Measurements from ENCODE around the gene NAV2. TPM values are rescaled to one million over a fixed set of nuclear protein-coding genes. Genes with fewer than 3 reads are reported as not detected.

NAV2 gene
- total and polyA plus RNA-seq, 4 experiments from 2014 or later: 1.1 to 6.2 (median 4.2) TPM; not detected in 1

DNA sequence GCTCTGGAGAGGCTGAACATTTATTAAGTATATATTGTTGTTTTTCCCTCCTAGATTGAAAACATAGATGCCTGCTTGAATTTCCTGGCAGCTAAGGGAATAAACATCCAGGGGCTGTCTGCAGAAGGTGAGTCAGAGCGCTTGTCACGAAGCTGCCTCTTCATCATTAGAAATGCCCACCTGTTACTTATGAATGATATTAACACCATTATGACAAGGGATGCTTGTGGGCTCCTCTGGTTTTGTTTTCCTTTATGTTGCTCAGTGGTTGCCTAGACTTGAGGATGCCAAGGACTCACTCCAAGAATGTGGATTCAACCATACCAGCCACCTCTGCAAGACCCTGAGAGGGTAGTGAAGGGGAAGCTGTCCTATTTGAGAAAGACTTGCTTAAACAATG, 156.2 kb downstream of the NAV2 start:
- ChIA-PET POLR2A (ENCODE audit: partially characterized antibody) (no interaction called here), CTCF (ENCODE audit: partially characterized antibody) (no interaction called here)
- Histone ChIP-seq H3K4me3 (ENCODE audit: low read length in 2 of 2) (no peak overlapping the region), H3K4me1 (ENCODE audit: insufficient read depth, low read length) (no peaks in the 10 kb centered on the region), H3K27ac (ENCODE audit: low read depth, low read length) (no peak overlapping the region), H3K36me3 (ENCODE audit: insufficient read depth, low read length) (no peaks in the 10 kb centered on the region), H3K27me3 (ENCODE audit: insufficient read depth, low read length) (no peaks in the 10 kb centered on the region), H3K9me3 (ENCODE audit: control insufficient read depth in 1 of 2, low read length in 2 of 2) (no peaks in the 10 kb centered on the region)
- Mint-ChIP-seq H3K27ac (no peak overlapping the region), H3K9me3 (no peaks in the 10 kb centered on the region), H3K4me1 (no peaks in the 10 kb centered on the region), H3K4me3 (no peak overlapping the region), H3K27me3 (no peaks in the 10 kb centered on the region), H3K36me3 (no peaks in the 10 kb centered on the region)
- intact Hi-C loops (cut with micrococcal nuclease): no loop called here
- no peak for DNase-seq

DNA sequence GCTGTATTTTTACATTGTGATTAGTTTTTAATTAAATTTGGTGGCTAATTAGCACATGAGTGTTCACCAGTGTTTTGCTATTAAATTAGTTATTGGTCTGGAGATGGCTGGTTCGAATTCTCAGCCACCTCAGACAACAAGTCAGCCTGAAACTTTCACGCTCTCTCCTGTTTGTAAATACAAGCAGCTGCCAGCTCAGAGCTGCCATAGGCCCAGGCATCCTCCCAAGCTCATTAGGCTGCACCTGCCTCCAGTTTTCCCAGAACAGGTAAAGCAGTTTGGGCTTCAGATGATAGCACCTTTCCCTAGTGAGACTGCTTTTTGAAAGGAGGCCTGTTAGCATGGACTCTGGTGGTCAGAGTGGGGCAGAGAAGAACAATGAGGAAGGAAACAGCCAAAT, 156.8 kb downstream of the NAV2 start:
- H3K4me1 Mint-ChIP-seq: no peaks in the 10 kb centered on the region
- no peaks in the 10 kb centered on the region for H3K9me3 Mint-ChIP-seq
- ChIA-PET CTCF (ENCODE audit: partially characterized antibody) (no interaction called here), POLR2A (ENCODE audit: partially characterized antibody) (no interaction called here)
- H3K9me3 ChIP-seq (ENCODE audit: control insufficient read depth in 1 of 2, low read length in 2 of 2): no peaks in the 10 kb centered on the region
- H3K27me3 ChIP-seq (ENCODE audit: insufficient read depth, low read length): no peaks in the 10 kb centered on the region
- no peaks in the 10 kb centered on the region for H3K4me1 ChIP-seq (ENCODE audit: insufficient read depth, low read length)
- no peaks in the 10 kb centered on the region for H3K36me3 ChIP-seq (ENCODE audit: insufficient read depth, low read length)
- H3K27ac ChIP-seq (ENCODE audit: low read depth, low read length): no peak overlapping the region
- no peaks in the 10 kb centered on the region for H3K27me3 Mint-ChIP-seq
- no peak overlapping the region for H3K4me3 ChIP-seq (ENCODE audit: low read length in 2 of 2)
- no peak for DNase-seq
- H3K36me3 Mint-ChIP-seq: no peaks in the 10 kb centered on the region
- H3K27ac Mint-ChIP-seq: no peak overlapping the region
- H3K4me3 Mint-ChIP-seq: no peak overlapping the region
- intact Hi-C loops (cut with micrococcal nuclease): no loop called here

DNA sequence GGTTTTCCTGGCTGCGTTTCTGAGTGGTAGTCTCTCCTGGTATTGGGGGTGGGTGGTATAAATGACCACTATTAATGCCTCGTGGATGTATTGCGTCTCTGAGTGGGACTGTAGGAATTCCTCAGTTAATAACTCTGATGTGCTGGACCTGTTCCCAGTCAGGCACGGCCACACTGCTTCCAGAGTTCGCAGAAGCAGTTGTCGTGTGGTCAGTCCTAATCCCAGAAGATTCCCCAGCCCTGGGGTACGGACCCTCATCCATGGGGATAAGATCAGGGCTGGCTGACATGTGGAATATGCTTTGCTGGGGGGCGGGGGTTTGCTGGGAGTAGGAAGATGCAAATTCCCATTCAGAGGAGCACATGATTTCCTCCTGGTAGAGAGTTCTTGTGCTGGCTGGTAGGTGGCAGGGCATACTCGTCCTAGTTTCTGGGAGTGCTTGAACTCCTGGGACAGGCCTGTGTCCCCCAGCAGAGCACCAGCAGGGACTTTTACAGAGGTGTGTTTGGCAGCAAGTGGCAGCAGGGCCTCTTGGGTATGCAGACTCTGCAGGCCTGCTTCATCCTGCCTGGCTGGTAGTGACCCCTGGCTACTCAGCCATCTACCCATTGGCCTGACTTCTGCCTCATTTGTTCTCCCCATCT, 157.4 kb downstream of the NAV2 start:
- H3K4me1 Mint-ChIP-seq: no peaks in the 10 kb centered on the region
- Histone ChIP-seq H3K4me3 (ENCODE audit: low read length in 2 of 2) (no peak overlapping the region), H3K27ac (ENCODE audit: low read depth, low read length) (no peak overlapping the region), H3K4me1 (ENCODE audit: insufficient read depth, low read length) (no peaks in the 10 kb centered on the region), H3K27me3 (ENCODE audit: insufficient read depth, low read length) (no peaks in the 10 kb centered on the region), H3K9me3 (ENCODE audit: control insufficient read depth in 1 of 2, low read length in 2 of 2) (no peaks in the 10 kb centered on the region), H3K36me3 (ENCODE audit: insufficient read depth, low read length) (no peaks in the 10 kb centered on the region)
- intact Hi-C loops (cut with micrococcal nuclease): no loop called here
- ChIA-PET CTCF (ENCODE audit: partially characterized antibody) (no interaction called here), POLR2A (ENCODE audit: partially characterized antibody) (no interaction called here)
- no peaks in the 10 kb centered on the region for H3K36me3 Mint-ChIP-seq
- DNase-seq: no peak
- H3K27me3 Mint-ChIP-seq: no peaks in the 10 kb centered on the region
- no peak overlapping the region for H3K27ac Mint-ChIP-seq
- no peak overlapping the region for H3K4me3 Mint-ChIP-seq
- no peaks in the 10 kb centered on the region for H3K9me3 Mint-ChIP-seq

- no peaks in the 10 kb centered on the region for H3K36me3 Mint-ChIP-seq
- CTCF ChIA-PET (ENCODE audit: partially characterized antibody): no interaction called here
- no peak for DNase-seq
These were observed 158.9 kb downstream of the NAV2 start for GRCh38 chr11:19871531-19871930.

DNA sequence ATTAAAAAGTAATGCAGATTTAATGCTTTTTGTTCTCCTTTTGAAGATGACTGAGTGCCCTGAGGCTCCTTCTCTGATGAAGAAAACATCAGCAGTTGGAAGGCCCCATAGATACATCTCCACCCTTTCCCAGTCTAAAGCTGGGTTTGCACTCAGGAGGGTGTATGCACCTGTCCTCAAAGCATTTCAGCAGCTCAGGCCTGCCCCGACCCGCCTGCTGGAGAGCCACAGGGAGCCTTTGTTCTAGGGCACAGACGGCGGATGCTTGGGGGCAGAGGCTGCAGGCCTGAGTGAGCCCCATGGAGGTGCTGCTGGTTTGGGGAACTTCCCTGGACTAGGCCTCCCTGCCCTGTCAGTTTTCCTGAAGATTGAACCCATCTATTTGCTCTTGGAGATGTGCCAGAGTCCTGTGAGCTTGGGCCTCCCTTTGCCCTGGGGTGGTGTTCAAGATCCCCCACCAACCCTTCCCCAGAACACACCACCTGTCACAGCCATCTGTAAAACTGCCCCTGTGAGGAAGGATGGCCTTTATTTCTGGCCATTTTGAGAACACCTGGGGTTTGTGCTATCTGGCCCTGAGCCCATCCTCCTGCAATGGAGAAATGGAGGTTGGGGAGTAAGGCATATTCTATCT, 160.0 kb downstream of the NAV2 start:
- ChIA-PET POLR2A (ENCODE audit: partially characterized antibody) (no interaction called here), CTCF (ENCODE audit: partially characterized antibody) (no interaction called here)
- Mint-ChIP-seq H3K27me3 (no peaks in the 10 kb centered on the region), H3K4me3 (no peak overlapping the region), H3K27ac (no peak overlapping the region), H3K4me1 (no peaks in the 10 kb centered on the region), H3K9me3 (no peaks in the 10 kb centered on the region), H3K36me3 (no peaks in the 10 kb centered on the region)
- Histone ChIP-seq H3K36me3 (ENCODE audit: insufficient read depth, low read length) (no peaks in the 10 kb centered on the region), H3K4me3 (ENCODE audit: low read length in 2 of 2) (no peak overlapping the region), H3K9me3 (ENCODE audit: control insufficient read depth in 1 of 2, low read length in 2 of 2) (no peaks in the 10 kb centered on the region), H3K27ac (ENCODE audit: low read depth, low read length) (no peak overlapping the region), H3K4me1 (ENCODE audit: insufficient read depth, low read length) (no peaks in the 10 kb centered on the region), H3K27me3 (ENCODE audit: insufficient read depth, low read length) (no peaks in the 10 kb centered on the region)
- intact Hi-C loops (cut with micrococcal nuclease): no loop called here
- no peak for DNase-seq

More at GRCh38 chr11:19871531-19871930, 158.9 kb downstream of the NAV2 start:
- no peaks in the 10 kb centered on the region for H3K4me1 ChIP-seq (ENCODE audit: insufficient read depth, low read length)
- intact Hi-C loops (cut with micrococcal nuclease): no loop called here
- no peak overlapping the region for H3K27ac ChIP-seq (ENCODE audit: low read depth, low read length)
- no peaks in the 10 kb centered on the region for H3K9me3 ChIP-seq (ENCODE audit: control insufficient read depth in 1 of 2, low read length in 2 of 2)
- POLR2A ChIA-PET (ENCODE audit: partially characterized antibody): no interaction called here
- Mint-ChIP-seq H3K27ac (no peak overlapping the region), H3K4me3 (no peak overlapping the region), H3K27me3 (no peaks in the 10 kb centered on the region), H3K4me1 (no peaks in the 10 kb centered on the region), H3K9me3 (no peaks in the 10 kb centered on the region)
- no peaks in the 10 kb centered on the region for H3K27me3 ChIP-seq (ENCODE audit: insufficient read depth, low read length)
- H3K4me3 ChIP-seq (ENCODE audit: low read length in 2 of 2): no peak overlapping the region
- H3K36me3 ChIP-seq (ENCODE audit: insufficient read depth, low read length): no peaks in the 10 kb centered on the region

- Histone ChIP-seq H3K27me3 (ENCODE audit: insufficient read depth, low read length) (no peaks in the 10 kb centered on the region), H3K36me3 (ENCODE audit: insufficient read depth, low read length) (no peaks in the 10 kb centered on the region), H3K4me1 (ENCODE audit: insufficient read depth, low read length) (no peaks in the 10 kb centered on the region), H3K27ac (ENCODE audit: low read depth, low read length) (no peak overlapping the region), H3K9me3 (ENCODE audit: control insufficient read depth in 1 of 2, low read length in 2 of 2) (no peaks in the 10 kb centered on the region), H3K4me3 (ENCODE audit: low read length in 2 of 2) (no peak overlapping the region)
- Mint-ChIP-seq H3K4me1 (no peaks in the 10 kb centered on the region), H3K9me3 (no peaks in the 10 kb centered on the region), H3K36me3 (no peaks in the 10 kb centered on the region), H3K27me3 (no peaks in the 10 kb centered on the region), H3K27ac (no peak overlapping the region), H3K4me3 (no peak overlapping the region)
- DNase-seq: no peak
- ChIA-PET CTCF (ENCODE audit: partially characterized antibody) (no interaction called here), POLR2A (ENCODE audit: partially characterized antibody) (no interaction called here)
- intact Hi-C loops (cut with micrococcal nuclease): no loop called here
These were observed 161.1 kb downstream of the NAV2 start for GRCh38 chr11:19873730-19874129.

- Mint-ChIP-seq H3K4me1 (no peaks in the 10 kb centered on the region), H3K27me3 (no peaks in the 10 kb centered on the region), H3K27ac (no peak overlapping the region), H3K4me3 (no peak overlapping the region), H3K36me3 (no peaks in the 10 kb centered on the region), H3K9me3 (no peaks in the 10 kb centered on the region)
- ChIA-PET POLR2A (ENCODE audit: partially characterized antibody) (no interaction called here), CTCF (ENCODE audit: partially characterized antibody) (no interaction called here)
- no peak overlapping the region for H3K27ac ChIP-seq (ENCODE audit: low read depth, low read length)
- intact Hi-C loops (cut with micrococcal nuclease): no loop called here
- no peaks in the 10 kb centered on the region for H3K4me1 ChIP-seq (ENCODE audit: insufficient read depth, low read length)
- no peaks in the 10 kb centered on the region for H3K27me3 ChIP-seq (ENCODE audit: insufficient read depth, low read length)
- no peak overlapping the region for H3K4me3 ChIP-seq (ENCODE audit: low read length in 2 of 2)
- H3K36me3 ChIP-seq (ENCODE audit: insufficient read depth, low read length): no peaks in the 10 kb centered on the region
- no peak for DNase-seq
- no peaks in the 10 kb centered on the region for H3K9me3 ChIP-seq (ENCODE audit: control insufficient read depth in 1 of 2, low read length in 2 of 2)
These were observed 161.6 kb downstream of the NAV2 start for GRCh38 chr11:19874266-19874665.

- H3K9me3 ChIP-seq (ENCODE audit: control insufficient read depth in 1 of 2, low read length in 2 of 2): no peaks in the 10 kb centered on the region
- ChIA-PET POLR2A (ENCODE audit: partially characterized antibody) (no interaction called here), CTCF (ENCODE audit: partially characterized antibody) (no interaction called here)
- no peak overlapping the region for H3K4me3 ChIP-seq (ENCODE audit: low read length in 2 of 2)
- Mint-ChIP-seq H3K4me3 (no peak overlapping the region), H3K9me3 (no peaks in the 10 kb centered on the region), H3K36me3 (no peaks in the 10 kb centered on the region), H3K4me1 (no peaks in the 10 kb centered on the region), H3K27me3 (no peaks in the 10 kb centered on the region), H3K27ac (no peak overlapping the region)
- no peak overlapping the region for H3K27ac ChIP-seq (ENCODE audit: low read depth, low read length)
- DNase-seq: no peak
- no peaks in the 10 kb centered on the region for H3K4me1 ChIP-seq (ENCODE audit: insufficient read depth, low read length)
- H3K36me3 ChIP-seq (ENCODE audit: insufficient read depth, low read length): no peaks in the 10 kb centered on the region
- intact Hi-C loops (cut with micrococcal nuclease): no loop called here
- no peaks in the 10 kb centered on the region for H3K27me3 ChIP-seq (ENCODE audit: insufficient read depth, low read length)
These were observed 164.1 kb downstream of the NAV2 start for GRCh38 chr11:19876750-19877149.

All from CD4-positive, alpha-beta memory T cell (primary cell).